Neutrophil (primary cell): Measurements from ENCODE around the gene TIRAP.
"Not testable (repeated sequence)": the region's sequence is repeated elsewhere in the genome, so short reads cannot be mapped to it uniquely, and the experiment has no call there.

Experiments
- H3K27ac ChIP-seq: fragments of 200-600 bp; sonication (generic); 2 replicates; pipeline ENCODE4 v1.5.1; 2016; ENCODE audit warnings: mild to moderate bottlenecking, moderate library complexity
- H3K27me3 ChIP-seq: fragments of 200-600 bp; sonication (generic); 2 replicates; pipeline ENCODE4 v1.6.0; 2016; ENCODE audit warnings: mild to moderate bottlenecking
- H3K36me3 ChIP-seq: fragments of 200-600 bp; sonication (generic); 2 replicates; pipeline ENCODE4 v1.5.1; 2017
- H3K4me1 ChIP-seq, 2 experiments: fragments of 200-600 bp in 1 of 2; sonication (generic) in 1 of 2; 1 replicate in 1 of 2; 2 replicates in 1 of 2; pipeline versions ENCODE4 v1.5.1 to v1.6.1; 2013 to 2016; ENCODE audit warnings: low read depth in 1 of 2, low read length in 1 of 2, mild to moderate bottlenecking in 1 of 2, moderate library complexity in 1 of 2; ENCODE audit not compliant: control insufficient read depth in 1 of 2, insufficient read depth in 1 of 2
- H3K4me3 ChIP-seq, 2 experiments: fragments of 200-600 bp in 1 of 2; sonication (generic) in 1 of 2; 1 replicate in 1 of 2; 2 replicates in 1 of 2; pipeline ENCODE4 v1.5.1; 2013 to 2016; ENCODE audit warnings: low read depth in 1 of 2, low read length in 1 of 2, mild to moderate bottlenecking in 1 of 2, moderate library complexity in 1 of 2
- H3K9me3 ChIP-seq: fragments of 200-600 bp; sonication (generic); 2 replicates; pipeline ENCODE4 v1.5.1; 2016
- TF ChIP-seq, protein P1 (sequence below): fragments of 200-600 bp; sonication (generic); IDR thresholded peaks from 2 replicates; pipeline ENCODE4 v1.5.1; 2016; ENCODE audit warnings: antibody characterized with exemption

The TIRAP gene

DNA sequence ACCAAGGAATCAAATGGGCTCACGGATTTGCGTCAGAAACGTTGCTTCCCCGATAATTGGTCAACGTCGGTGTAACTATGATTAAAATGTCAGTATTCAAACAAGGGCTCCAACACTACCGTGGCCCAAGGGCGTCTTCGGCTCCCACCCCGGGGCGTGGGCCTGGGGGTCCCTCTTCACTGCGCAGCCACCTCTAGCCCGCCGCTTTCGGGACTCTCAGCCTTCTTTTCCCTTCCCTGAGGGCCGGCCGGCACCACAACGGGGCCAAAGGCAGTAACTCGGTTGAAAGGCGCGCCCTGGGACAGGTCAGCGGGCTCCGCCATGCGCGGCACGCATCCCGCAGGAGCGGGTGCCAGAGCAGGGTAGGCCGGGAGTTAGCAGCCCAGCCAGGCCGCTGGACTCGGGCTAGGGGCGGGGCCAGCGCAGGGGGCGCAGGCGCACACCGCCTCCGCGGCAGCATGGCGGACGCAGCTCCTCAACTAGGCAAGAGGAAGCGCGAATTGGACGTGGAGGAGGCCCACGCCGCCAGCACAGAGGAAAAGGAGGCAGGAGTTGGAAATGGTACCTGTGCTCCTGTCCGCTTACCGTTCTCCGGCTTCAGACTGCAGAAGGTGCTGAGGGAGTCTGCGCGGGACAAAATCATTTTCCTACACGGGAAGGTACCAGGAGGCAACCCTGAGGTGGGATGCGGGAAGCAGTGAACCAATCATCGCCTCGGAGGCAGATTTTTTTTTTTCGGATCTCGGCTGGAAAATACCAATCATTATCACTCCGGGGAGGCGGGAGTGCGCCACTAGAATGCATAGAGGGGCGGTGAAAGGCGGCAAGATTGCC lies 20.9 kb downstream of the TIRAP start, which contains the start of gene DCPS:
Gene DCPS, plus strand, starts transcription at position 438 of the 834 bp plus-strand sequence. Its CDS starts 21 bp downstream, at position 459.
- Histone ChIP-seq H3K27ac (peak within 1 kb of the TSS; percentile 80), H3K27me3 (no peaks in the 10 kb centered on the region), H3K4me1 (peaks cover 17 to 18% of the 10 kb centered on the region in 2 experiments), H3K36me3 (peaks cover 17% of the 10 kb centered on the region), H3K9me3 (no peaks in the 10 kb centered on the region), H3K4me3 (peak within 1 kb of the TSS; percentile 67 to 76)
- TF ChIP-seq, protein P1, sequence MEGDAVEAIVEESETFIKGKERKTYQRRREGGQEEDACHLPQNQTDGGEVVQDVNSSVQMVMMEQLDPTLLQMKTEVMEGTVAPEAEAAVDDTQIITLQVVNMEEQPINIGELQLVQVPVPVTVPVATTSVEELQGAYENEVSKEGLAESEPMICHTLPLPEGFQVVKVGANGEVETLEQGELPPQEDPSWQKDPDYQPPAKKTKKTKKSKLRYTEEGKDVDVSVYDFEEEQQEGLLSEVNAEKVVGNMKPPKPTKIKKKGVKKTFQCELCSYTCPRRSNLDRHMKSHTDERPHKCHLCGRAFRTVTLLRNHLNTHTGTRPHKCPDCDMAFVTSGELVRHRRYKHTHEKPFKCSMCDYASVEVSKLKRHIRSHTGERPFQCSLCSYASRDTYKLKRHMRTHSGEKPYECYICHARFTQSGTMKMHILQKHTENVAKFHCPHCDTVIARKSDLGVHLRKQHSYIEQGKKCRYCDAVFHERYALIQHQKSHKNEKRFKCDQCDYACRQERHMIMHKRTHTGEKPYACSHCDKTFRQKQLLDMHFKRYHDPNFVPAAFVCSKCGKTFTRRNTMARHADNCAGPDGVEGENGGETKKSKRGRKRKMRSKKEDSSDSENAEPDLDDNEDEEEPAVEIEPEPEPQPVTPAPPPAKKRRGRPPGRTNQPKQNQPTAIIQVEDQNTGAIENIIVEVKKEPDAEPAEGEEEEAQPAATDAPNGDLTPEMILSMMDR: peak; percentile 25

DNA sequence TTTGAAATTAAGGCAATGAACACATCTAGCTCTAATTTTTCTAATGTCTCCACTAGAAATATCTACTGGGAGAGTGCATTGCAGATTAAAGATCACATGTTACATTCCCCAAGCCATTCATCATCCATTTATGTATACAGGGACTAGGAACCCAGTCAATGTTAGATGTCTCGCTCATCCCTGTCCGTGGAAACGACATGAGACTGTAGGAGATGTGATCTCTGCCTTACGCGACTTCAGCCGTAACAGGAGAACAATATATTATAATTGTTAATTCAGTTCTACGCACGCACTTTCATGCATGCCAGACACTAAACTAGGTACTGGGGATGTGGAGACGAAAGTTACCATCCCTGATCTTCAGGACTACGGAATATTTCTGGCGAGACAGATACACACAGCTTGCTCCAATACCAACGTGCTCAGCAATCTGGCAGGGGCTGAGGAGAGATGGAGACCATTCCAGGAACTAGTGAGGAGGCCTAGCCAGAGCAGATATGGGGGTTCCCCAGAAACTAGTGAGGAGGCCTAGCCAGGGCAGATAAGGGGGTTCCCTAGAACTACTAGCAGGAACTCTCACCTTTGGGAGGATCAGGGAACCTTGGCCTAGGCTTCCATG lies 21.7 kb downstream of the TIRAP start:
- Histone ChIP-seq H3K9me3 (no peaks in the 10 kb centered on the region), H3K4me3 (peak overlapping the region; percentile 67 to 76), H3K27ac (peak overlapping the region; percentile 80), H3K4me1 (peaks cover 17 to 18% of the 10 kb centered on the region in 2 experiments), H3K27me3 (no peaks in the 10 kb centered on the region), H3K36me3 (peaks cover 15% of the 10 kb centered on the region)
- TF ChIP-seq, protein P1: no peak

DNA sequence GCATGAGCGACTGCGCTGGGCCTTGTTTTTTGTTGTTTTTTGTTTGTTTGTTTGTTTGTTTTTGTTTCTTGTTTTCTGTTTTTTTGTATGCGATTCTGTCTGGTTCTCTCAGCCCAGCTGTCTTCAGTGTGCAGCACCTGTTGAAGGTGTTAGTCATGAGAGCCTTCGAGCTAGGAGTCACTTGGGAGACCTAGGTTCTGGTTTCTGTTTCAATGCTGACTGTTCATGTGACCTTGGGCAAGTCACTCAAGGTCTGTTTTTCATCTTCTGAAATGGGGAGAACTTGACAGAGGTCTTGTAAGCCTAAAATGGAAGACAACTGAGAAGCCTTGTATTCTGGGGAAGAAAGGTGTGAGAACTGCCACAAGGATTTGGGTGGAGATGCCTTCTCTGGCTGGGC lies 22.8 kb downstream of the TIRAP start:
- Histone ChIP-seq H3K36me3 (peaks cover 5% of the 10 kb centered on the region), H3K4me1 (peaks cover 24 to 25% of the 10 kb centered on the region in 2 experiments), H3K9me3 (no peaks in the 10 kb centered on the region), H3K4me3 (no peak overlapping the region), H3K27ac (no peak overlapping the region), H3K27me3 (no peaks in the 10 kb centered on the region)
- TF ChIP-seq, protein P1: no peak

DNA sequence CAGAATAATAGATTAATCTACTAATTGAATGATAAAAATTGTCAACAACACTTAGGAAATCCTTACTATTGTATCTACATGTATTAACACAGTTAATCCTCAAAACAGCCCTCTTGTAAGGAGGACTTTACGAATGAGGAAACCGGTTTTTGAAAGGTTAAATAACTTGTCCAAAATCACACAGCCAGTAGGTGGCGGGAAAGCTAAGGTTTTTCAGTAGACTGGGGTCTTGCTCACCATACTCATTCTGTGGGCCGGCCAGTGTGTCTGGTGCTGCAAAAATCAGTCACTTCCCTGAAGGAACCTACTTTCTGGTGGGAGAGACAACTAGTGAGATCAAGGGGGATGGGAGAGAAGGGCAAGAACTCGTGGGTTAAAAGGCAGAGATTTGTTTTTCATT lies 24.8 kb downstream of the TIRAP start:
- Histone ChIP-seq H3K27ac (no peak overlapping the region), H3K9me3 (no peaks in the 10 kb centered on the region), H3K36me3 (no peaks in the 10 kb centered on the region), H3K4me1 (peaks cover 44 to 45% of the 10 kb centered on the region in 2 experiments), H3K4me3 (no peak overlapping the region), H3K27me3 (no peaks in the 10 kb centered on the region)
- TF ChIP-seq, protein P1: no peak

DNA sequence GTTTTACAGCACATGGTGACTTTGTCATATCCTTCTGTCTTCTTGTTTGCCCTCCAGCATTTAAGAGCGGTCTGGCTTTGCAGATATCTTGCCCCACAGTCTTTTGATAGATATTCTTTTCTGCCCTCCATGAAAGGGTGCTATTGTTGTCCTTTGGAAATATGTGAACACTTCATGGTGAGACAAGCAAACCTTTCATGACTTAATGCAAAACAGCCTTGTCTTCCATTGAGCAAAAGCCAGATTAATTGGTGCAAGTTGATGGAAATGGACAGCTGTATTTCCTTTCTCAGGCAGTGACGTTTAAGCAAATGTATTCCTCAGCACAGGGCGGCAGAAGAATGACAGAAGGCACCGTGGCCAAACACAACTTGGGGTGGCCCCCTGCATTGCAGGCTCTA lies 25.4 kb downstream of the TIRAP start:
- H3K27ac ChIP-seq: no peak overlapping the region
- H3K36me3 ChIP-seq: no peaks in the 10 kb centered on the region
- no peaks in the 10 kb centered on the region for H3K9me3 ChIP-seq
- TF ChIP-seq, protein P1: no peak
- H3K4me3 ChIP-seq: no peak overlapping the region
- peaks cover 49% of the 10 kb centered on the region in 2 experiments for H3K4me1 ChIP-seq
- no peaks in the 10 kb centered on the region for H3K27me3 ChIP-seq

DNA sequence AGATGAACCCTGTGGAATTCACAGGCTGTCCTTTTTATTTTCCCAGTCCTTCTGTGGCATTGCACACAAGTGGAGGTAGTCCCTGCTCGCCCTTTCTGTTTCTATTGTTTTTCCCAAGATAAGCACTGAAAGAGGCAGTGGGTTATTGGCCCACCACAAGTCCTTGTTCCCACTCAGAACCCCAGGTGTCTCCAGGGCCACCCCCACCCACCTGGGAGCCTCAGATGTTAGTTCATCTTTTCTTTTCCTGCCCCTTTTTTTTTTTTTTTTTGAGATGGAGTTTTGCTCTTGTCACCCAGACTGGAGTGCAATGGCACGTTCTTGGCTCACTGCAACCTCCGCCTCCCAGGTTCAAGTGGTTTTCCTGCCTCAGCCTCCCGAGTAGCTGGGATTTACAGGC lies 25.9 kb downstream of the TIRAP start:
- not testable (repeated sequence) for H3K4me3 ChIP-seq, H3K9me3 ChIP-seq, H3K27ac ChIP-seq, H3K36me3 ChIP-seq, H3K27me3 ChIP-seq
- H3K4me1 ChIP-seq: peaks cover 49% of the 10 kb centered on the region in 2 experiments
